Astrocyte of the hippocampus (primary cell): Measurements from ENCODE around the gene EML5.

Experiments used
- DNase-seq: peaks from one replicate; pipeline ENCODE4 v3.0.0; 2011; ENCODE audit warnings: low read depth, low spot score

The EML5 gene

GRCh38 chr14:88617479-88617878 lies 175.3 kb downstream of the EML5 start:
- DNase-seq = no peak

- DNase-seq = no peak
Observed at GRCh38 chr14:88616697-88617096, 176.1 kb downstream of the EML5 start.

GRCh38 chr14:88614218-88614907 lies 178.4 kb downstream of the EML5 start:
- peak; percentile 76 for DNase-seq

GRCh38 chr14:88613552-88614010 lies 179.2 kb downstream of the EML5 start:
- peak; percentile 80 for DNase-seq

- DNase-seq = peak; percentile 26
Observed at GRCh38 chr14:88612981-88613380, 179.8 kb downstream of the EML5 start.

GRCh38 chr14:88611878-88612277 lies 180.9 kb downstream of the EML5 start:
- DNase-seq = peak; percentile 14

GRCh38 chr14:88607829-88608228 lies 184.9 kb downstream of the EML5 start:
- DNase-seq = no peak

- DNase-seq = no peak
Observed at GRCh38 chr14:88605594-88605993, 187.2 kb downstream of the EML5 start.

- no peak for DNase-seq
Observed at GRCh38 chr14:88604212-88604611, 188.5 kb downstream of the EML5 start.

- DNase-seq = no peak
Observed at GRCh38 chr14:88599761-88600439, 192.9 kb downstream of the EML5 start.

GRCh38 chr14:88599326-88599725 lies 193.4 kb downstream of the EML5 start:
- DNase-seq = no peak

- DNase-seq = peak; percentile 7
Observed at GRCh38 chr14:88598097-88598675, 194.6 kb downstream of the EML5 start.

GRCh38 chr14:88597601-88598000 lies 195.2 kb downstream of the EML5 start:
- no peak for DNase-seq

- DNase-seq = no peak
Observed at GRCh38 chr14:88597038-88597437, 195.7 kb downstream of the EML5 start.

GRCh38 chr14:88592031-88592430 lies 200.7 kb downstream of the EML5 start:
- no peak for DNase-seq

GRCh38 chr14:88590173-88590572 lies 202.6 kb downstream of the EML5 start:
- DNase-seq = no peak

GRCh38 chr14:88588081-88588480 lies 204.7 kb downstream of the EML5 start:
- DNase-seq = no peak

GRCh38 chr14:88584451-88584850 lies 208.3 kb downstream of the EML5 start:
- DNase-seq = no peak

- DNase-seq = no peak
Observed at GRCh38 chr14:88576222-88576621, 216.5 kb downstream of the EML5 start.

- DNase-seq = no peak
Observed at GRCh38 chr14:88572117-88572516, 220.6 kb downstream of the EML5 start.

GRCh38 chr14:88568196-88568595 lies 224.6 kb downstream of the EML5 start:
- no peak for DNase-seq

- no peak for DNase-seq
Observed at GRCh38 chr14:88565427-88565826, 227.3 kb downstream of the EML5 start.

- no peak for DNase-seq
Observed at GRCh38 chr14:88563845-88564244, 228.9 kb downstream of the EML5 start.
